ENCODE results near the gene PDXDC1. TPM values are rescaled to one million over a fixed set of nuclear protein-coding genes. Genes with fewer than 3 reads are reported as not detected.
A peak's percentile ranks its signal among the peaks of the same experiment; 100 is the strongest.
"Not testable (repeated sequence)": the region's sequence is repeated elsewhere in the genome, so short reads cannot be mapped to it uniquely, and the experiment has no call there.

PDXDC1 gene
- total and polyA plus RNA-seq, 9 of the 15 experiments (the other 6 are each of a cell fraction or from before 2014, with no cell fraction given) = 5.1 to 95.4 (median 45.8) TPM

DNA sequence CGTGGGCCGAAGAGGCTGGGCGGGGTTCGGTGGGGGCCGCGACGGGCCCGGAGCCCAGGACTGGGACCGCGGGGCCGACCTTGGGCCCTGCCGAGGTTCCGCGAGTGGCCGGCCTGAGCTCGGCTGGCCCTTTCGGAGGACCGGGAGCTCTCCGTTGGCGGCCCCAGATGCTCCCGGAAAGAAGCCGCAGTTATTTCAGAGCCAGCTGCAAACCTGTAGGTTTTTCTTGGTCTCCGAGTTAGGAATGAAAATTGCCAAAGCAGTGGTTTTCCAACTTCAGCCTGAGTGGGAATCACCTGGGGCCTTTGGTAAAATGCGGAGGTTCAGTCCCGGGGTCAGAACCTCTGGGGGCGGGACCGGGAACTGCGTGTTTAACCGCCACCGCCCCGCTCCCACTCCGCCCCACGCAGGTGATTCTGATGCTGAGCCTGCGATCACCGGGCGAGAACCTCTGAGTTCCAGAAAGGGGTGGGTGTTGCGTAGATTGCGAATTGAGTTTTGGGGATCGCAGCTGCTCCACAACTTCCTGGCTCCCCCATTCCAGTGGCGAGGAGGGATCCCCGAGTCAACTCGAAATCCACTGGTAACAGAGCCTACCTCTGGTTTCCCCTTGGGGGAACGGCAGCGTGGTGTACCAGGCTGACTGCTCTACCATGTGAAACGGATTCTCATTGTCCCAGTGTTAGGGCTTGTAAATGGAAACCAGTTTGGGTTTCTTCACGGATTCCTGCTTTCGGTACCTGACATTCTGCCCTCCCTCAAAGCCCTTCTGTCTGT lies 780 bp downstream of the PDXDC1 start (continued):
- not testable (repeated sequence) for TF ChIP-seq NR2C2 (CRISPR knock-in tag; IDR thresholded peaks at IDR 0.05)
- TF ChIP-seq NR2C2 (tag; IDR thresholded peaks at IDR 0.05) (peak; percentile 76), SMAD1 (IDR thresholded peaks at IDR 0.05; ENCODE audit: low read depth, low read length, partially characterized antibody) (peak; percentile 4), MAZ (CRISPR knock-in tag; conservative IDR thresholded peaks at IDR 0.05 in 1 of 2, IDR thresholded peaks at IDR 0.05 in 1 of 2) (0 out of 4 replicates have a peak, but pooled peaks of 1 of the 2 experiments have one; percentile 3), CTBP1 (IDR thresholded peaks at IDR 0.05; ENCODE audit: borderline replicate concordance) (peak; percentile 43; the same call in 1 of the 2 replicates), SIN3A (IDR thresholded peaks at IDR 0.05; ENCODE audit: borderline replicate concordance in 2 of 2, control insufficient read depth in 1 of 2, low read depth in 2 of 2, low read length in 2 of 2) (peak in 1 of 2 experiments; percentile 50; a peak in 2 of 4 replicates), ZEB2 (IDR thresholded peaks at IDR 0.05) (0 out of 2 replicates have a peak, but pooled peaks have one; percentile 43), EGR1 (conservative IDR thresholded peaks at IDR 0.05) (peak; percentile 26; the same call in 1 of the 2 replicates)
- TF ChIP-seq, protein P1, sequence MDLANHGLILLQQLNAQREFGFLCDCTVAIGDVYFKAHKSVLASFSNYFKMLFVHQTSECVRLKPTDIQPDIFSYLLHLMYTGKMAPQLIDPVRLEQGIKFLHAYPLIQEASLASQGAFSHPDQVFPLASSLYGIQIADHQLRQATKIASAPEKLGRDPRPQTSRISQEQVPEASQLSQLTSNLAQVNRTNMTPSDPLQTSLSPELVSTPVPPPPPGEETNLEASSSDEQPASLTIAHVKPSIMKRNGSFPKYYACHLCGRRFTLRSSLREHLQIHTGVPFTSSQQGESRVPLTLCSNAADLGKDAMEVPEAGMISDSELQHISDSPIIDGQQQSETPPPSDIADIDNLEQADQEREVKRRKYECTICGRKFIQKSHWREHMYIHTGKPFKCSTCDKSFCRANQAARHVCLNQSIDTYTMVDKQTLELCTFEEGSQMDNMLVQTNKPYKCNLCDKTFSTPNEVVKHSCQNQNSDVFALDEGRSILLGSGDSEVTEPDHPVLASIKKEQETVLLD (IDR thresholded peaks at IDR 0.05) = peak; percentile 75

DNA sequence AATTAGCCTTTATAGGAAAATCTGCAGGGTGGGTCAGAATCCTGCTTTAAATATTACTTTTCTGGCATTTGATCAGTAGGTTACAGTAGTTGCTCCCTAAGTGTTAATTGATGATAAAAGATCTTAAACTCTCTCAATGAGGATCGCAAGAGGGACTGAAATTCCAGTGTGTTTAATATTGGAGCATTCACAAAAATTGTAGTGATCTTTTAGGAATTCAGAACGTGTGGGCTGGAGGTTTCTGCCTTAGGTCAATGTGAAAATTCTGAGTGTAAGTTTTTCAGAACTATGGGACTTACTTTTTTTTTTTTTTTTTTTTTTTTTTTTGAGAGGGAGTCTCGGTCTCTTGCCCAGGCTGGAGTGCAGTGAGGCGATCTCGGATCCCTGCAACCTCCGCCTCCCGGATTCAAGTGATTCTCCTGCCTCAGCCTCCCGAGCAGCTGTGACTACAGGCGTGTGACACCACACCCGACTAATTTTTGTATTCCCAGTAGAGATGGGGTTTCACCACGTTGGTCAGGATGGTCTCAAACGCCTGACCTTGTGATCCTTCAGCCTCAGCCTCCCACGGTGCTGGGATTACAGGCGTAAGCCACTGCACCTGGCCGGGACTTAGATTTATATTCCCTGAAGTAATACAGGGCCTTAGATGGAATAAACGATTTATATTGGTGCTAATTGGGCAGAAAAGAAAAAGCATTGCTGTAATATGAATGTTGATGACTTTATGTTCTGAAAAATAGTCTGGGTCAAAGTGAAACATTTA lies 2.3 kb downstream of the PDXDC1 start:
- FAIRE-seq, ATAC-seq: not testable (repeated sequence)

DNA sequence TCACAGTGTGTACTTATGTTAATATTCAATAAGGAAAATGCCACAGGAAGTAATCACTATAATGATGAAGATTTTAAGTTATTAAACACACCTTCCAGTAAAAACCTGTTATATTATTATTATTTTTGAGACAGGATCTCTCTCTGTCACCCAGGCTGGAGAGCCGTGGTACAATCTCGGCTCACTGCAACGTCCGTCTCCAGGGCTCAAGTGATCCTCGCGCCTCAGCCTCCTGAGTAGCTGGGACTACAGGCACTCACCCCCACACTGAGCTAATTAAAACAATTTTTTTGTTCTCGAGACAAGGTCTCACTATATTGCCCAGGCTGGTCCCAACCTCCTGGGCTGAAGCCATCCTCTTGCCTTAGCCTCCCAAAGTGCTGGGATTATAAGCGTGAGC lies 3.5 kb downstream of the PDXDC1 start:
- H3K4me2 ChIP-seq (ENCODE audit: insufficient read depth, low read length); H3K36me3 ChIP-seq (ENCODE audit: control insufficient read depth, insufficient read depth, low read length); H3K9ac ChIP-seq (ENCODE audit: insufficient read depth in 1 of 2, low read depth in 2 of 2, low read length in 2 of 2); H3K27ac ChIP-seq (ENCODE audit: extremely low read depth, low read depth, low read length); H3K4me3 ChIP-seq; H4K20me1 ChIP-seq (replicated peaks; ENCODE audit: control insufficient read depth, insufficient read depth, low read length); CTCF ChIA-PET (ENCODE audit: low intra/inter-chr PET ratio); in situ Hi-C loops (cut with MboI); BruUV-seq (replicated peaks); POLR2A ChIA-PET; H3K27me3 ChIP-seq (ENCODE audit: control insufficient read depth in 2 of 2, insufficient read depth in 2 of 2, low read length in 2 of 2); FAIRE-seq; ATAC-seq; DNase-seq (ENCODE audit: extremely low read depth in 1 of 4, low spot score in 3 of 4); H3K9me3 ChIP-seq (replicated peaks; ENCODE audit: control insufficient read depth, insufficient read depth, low read depth, low read length); H3K9me1 ChIP-seq (ENCODE audit: control insufficient read depth, insufficient read depth, low read length); H2AFZ ChIP-seq (ENCODE audit: low read depth, low read length); intact Hi-C loops (cut with micrococcal nuclease): not testable (repeated sequence)
- peaks cover 3 to 12% of the 10 kb centered on the region in 2 experiments; a peak in 4 of 5 replicates for H3K4me1 ChIP-seq (replicated peaks in 1 of 2; ENCODE audit: control insufficient read depth in 2 of 2, insufficient read depth in 2 of 2, low read length in 2 of 2)
- WGBS (ENCODE audit: insufficient coverage, low coverage, missing lambda C conversion rate) = 93% methylated on average over 8 of the region's 8 CpGs
- H3K79me2 ChIP-seq (ENCODE audit: control insufficient read depth, insufficient read depth, low read length) = peaks cover 47% of the 10 kb centered on the region

More for the DNA sequence above, 2.3 kb downstream of the PDXDC1 start:
- BruUV-seq (replicated peaks); H3K27me3 ChIP-seq (ENCODE audit: control insufficient read depth in 2 of 2, insufficient read depth in 2 of 2, low read length in 2 of 2); in situ Hi-C loops (cut with MboI); H3K36me3 ChIP-seq (ENCODE audit: control insufficient read depth, insufficient read depth, low read length); H3K27ac ChIP-seq (ENCODE audit: extremely low read depth, low read depth, low read length); H3K9me1 ChIP-seq (ENCODE audit: control insufficient read depth, insufficient read depth, low read length); H3K9me3 ChIP-seq (replicated peaks; ENCODE audit: control insufficient read depth, insufficient read depth, low read depth, low read length); CTCF ChIA-PET (ENCODE audit: low intra/inter-chr PET ratio); H3K4me3 ChIP-seq; H4K20me1 ChIP-seq (replicated peaks; ENCODE audit: control insufficient read depth, insufficient read depth, low read length); DNase-seq (ENCODE audit: extremely low read depth in 1 of 4, low spot score in 3 of 4); H2AFZ ChIP-seq (ENCODE audit: low read depth, low read length); H3K9ac ChIP-seq (ENCODE audit: insufficient read depth in 1 of 2, low read depth in 2 of 2, low read length in 2 of 2); POLR2A ChIA-PET; intact Hi-C loops (cut with micrococcal nuclease): not testable (repeated sequence)
- peaks cover 3 to 12% of the 10 kb centered on the region in 2 experiments; a peak in 4 of 5 replicates for H3K4me1 ChIP-seq (replicated peaks in 1 of 2; ENCODE audit: control insufficient read depth in 2 of 2, insufficient read depth in 2 of 2, low read length in 2 of 2)
- H3K4me2 ChIP-seq (ENCODE audit: insufficient read depth, low read length) = 0 out of 2 replicates have a peak overlapping the region, but pooled peaks have one; percentile 83
- WGBS (ENCODE audit: insufficient coverage, low coverage, missing lambda C conversion rate) = 51% methylated on average over 13 of the region's 16 CpGs
- peaks cover 47% of the 10 kb centered on the region for H3K79me2 ChIP-seq (ENCODE audit: control insufficient read depth, insufficient read depth, low read length)

All from K562 (cell line).